ENCODE data around the gene C17orf107.
A peak's percentile ranks its signal among the peaks of the same experiment; 100 is the strongest.

The C17orf107 gene

GRCh38 chr17:4877089-4877488, 22.2 kb upstream of the C17orf107 start:
- peak; percentile 83 for DNase-seq

GRCh38 chr17:4879601-4880000, 19.7 kb upstream of the C17orf107 start:
- no peak for DNase-seq

GRCh38 chr17:4880857-4881256, 18.5 kb upstream of the C17orf107 start:
- no peak for DNase-seq

- DNase-seq = no peak
Measured at GRCh38 chr17:4881761-4882555, 17.4 kb upstream of the C17orf107 start.

- DNase-seq = no peak
Measured at GRCh38 chr17:4884489-4884888, 14.8 kb upstream of the C17orf107 start.

- no peak for DNase-seq
Measured at GRCh38 chr17:4886830-4887229, 12.5 kb upstream of the C17orf107 start.

- no peak for DNase-seq
Measured at GRCh38 chr17:4887581-4887980, 11.8 kb upstream of the C17orf107 start.

GRCh38 chr17:4891411-4892410, 7.6 kb upstream of the C17orf107 start:
- no peak for DNase-seq

GRCh38 chr17:4892499-4893221, 6.7 kb upstream of the C17orf107 start:
- DNase-seq = no peak

GRCh38 chr17:4893272-4893671, 6.1 kb upstream of the C17orf107 start:
- DNase-seq = no peak

GRCh38 chr17:4893721-4894560, 5.4 kb upstream of the C17orf107 start:
- DNase-seq = no peak

GRCh38 chr17:4895121-4895520, 4.2 kb upstream of the C17orf107 start:
- DNase-seq = no peak

- peak; percentile 17 for DNase-seq
Measured at GRCh38 chr17:4895657-4896331, 3.5 kb upstream of the C17orf107 start.

- DNase-seq = no peak
Measured at GRCh38 chr17:4896332-4897197, 2.8 kb upstream of the C17orf107 start.

- DNase-seq = no peak
Measured at GRCh38 chr17:4897198-4897687, 2.1 kb upstream of the C17orf107 start.

- DNase-seq = no peak
Measured at GRCh38 chr17:4897785-4898184, 1.6 kb upstream of the C17orf107 start.

GRCh38 chr17:4898351-4898750, 985 bp upstream of the C17orf107 start:
- no peak for DNase-seq

- DNase-seq = no peak
Measured at GRCh38 chr17:4898927-4899326, 409 bp upstream of the C17orf107 start.

- no peak for DNase-seq
Measured at GRCh38 chr17:4900231-4901107, 1.1 kb downstream of the C17orf107 start.

Data from MV-4-11 (cell line).